H9 (cell line): Measurements from ENCODE around the gene MCAT. TPM values are rescaled to one million over a fixed set of nuclear protein-coding genes. Genes with fewer than 3 reads are reported as not detected.

Source experiments
- DNase-seq: peaks from one replicate; pipeline ENCODE4 v3.0.0-alpha.2; 2017
- H2AFZ ChIP-seq: one replicate; pipeline ENCODE4 v1.6.1; 2013; ENCODE audit warnings: mild to moderate bottlenecking, low read length, control low read depth, moderate library complexity
- H2AK5ac ChIP-seq: 2 replicates; pipeline ENCODE4 v1.6.1; 2013; ENCODE audit warnings: low read length, control low read depth, mixed read lengths; ENCODE audit not compliant: insufficient read length
- H2BK120ac ChIP-seq: one replicate; pipeline ENCODE4 v1.6.1; 2013; ENCODE audit warnings: low read depth, mild to moderate bottlenecking, low read length, control low read depth, inconsistent platforms; ENCODE audit not compliant: poor library complexity, severe bottlenecking
- H2BK12ac ChIP-seq: 2 replicates; pipeline ENCODE4 v1.6.1; 2013; ENCODE audit warnings: low read length, control low read depth, mixed read lengths, low read depth; ENCODE audit not compliant: insufficient read length
- H2BK15ac ChIP-seq: 2 replicates; pipeline ENCODE4 v1.6.1; 2013; ENCODE audit warnings: low read depth, low read length, control low read depth
- H2BK20ac ChIP-seq: one replicate; pipeline ENCODE4 v1.6.1; 2013; ENCODE audit warnings: low read depth, mild to moderate bottlenecking, low read length, control low read depth, inconsistent platforms; ENCODE audit not compliant: poor library complexity, severe bottlenecking
- H2BK5ac ChIP-seq: 2 replicates; pipeline ENCODE4 v1.6.1; 2013; ENCODE audit warnings: low read length, control low read depth, mixed read lengths; ENCODE audit not compliant: insufficient read length
- H3K14ac ChIP-seq: 2 replicates; pipeline ENCODE4 v1.6.1; 2013; ENCODE audit warnings: low read length, control low read depth; ENCODE audit not compliant: insufficient read depth
- H3K18ac ChIP-seq: 2 replicates; pipeline ENCODE4 v1.6.1; 2013; ENCODE audit warnings: low read depth, mild to moderate bottlenecking, mixed read lengths, low read length, control low read depth; ENCODE audit not compliant: insufficient read length
- H3K23ac ChIP-seq: 2 replicates; pipeline ENCODE4 v1.6.1; 2013; ENCODE audit warnings: low read length, control low read depth, mixed read lengths, low read depth; ENCODE audit not compliant: insufficient read length
- H3K23me2 ChIP-seq: 2 replicates; pipeline ENCODE4 v1.6.1; 2013; ENCODE audit warnings: low read depth, mild to moderate bottlenecking, mixed read lengths, low read length, control low read depth; ENCODE audit not compliant: insufficient read length, poor library complexity, severe bottlenecking
- H3K27ac ChIP-seq: 2 replicates; pipeline ENCODE4 v1.5.1; 2013; ENCODE audit warnings: low read length, control low read depth, mixed read lengths, low read depth; ENCODE audit not compliant: insufficient read length
- H3K27me3 ChIP-seq: 2 replicates; pipeline ENCODE4 v1.6.1; 2013; ENCODE audit warnings: low read length, control low read depth, inconsistent platforms; ENCODE audit not compliant: insufficient read depth
- H3K4ac ChIP-seq: 2 replicates; pipeline ENCODE4 v1.6.1; 2013; ENCODE audit warnings: low read depth, mild to moderate bottlenecking, control low read depth, inconsistent platforms, low read length, moderate library complexity
- H3K4me1 ChIP-seq: 2 replicates; pipeline ENCODE4 v1.6.1; 2013; ENCODE audit warnings: low read length, control low read depth, inconsistent platforms; ENCODE audit not compliant: insufficient read depth
- H3K4me2 ChIP-seq: 2 replicates; pipeline ENCODE4 v1.6.1; 2013; ENCODE audit warnings: low read length, control low read depth, mixed read lengths; ENCODE audit not compliant: insufficient read length, insufficient read depth
- H3K56ac ChIP-seq: 2 replicates; pipeline ENCODE4 v1.6.1; 2013; ENCODE audit warnings: low read depth, mild to moderate bottlenecking, mixed read lengths, low read length, control low read depth; ENCODE audit not compliant: insufficient read length
- H3K79me1 ChIP-seq: 2 replicates; pipeline ENCODE4 v1.6.1; 2013; ENCODE audit warnings: low read depth, mild to moderate bottlenecking, moderate library complexity, low read length, control low read depth, inconsistent platforms; ENCODE audit not compliant: insufficient read depth, poor library complexity, severe bottlenecking
- H3K79me2 ChIP-seq: 2 replicates; pipeline ENCODE4 v1.6.1; 2013; ENCODE audit warnings: low read length, control low read depth, inconsistent platforms; ENCODE audit not compliant: insufficient read depth
- H3K9ac ChIP-seq: 2 replicates; pipeline ENCODE4 v1.6.1; 2013; ENCODE audit warnings: low read length, control low read depth, mixed read lengths; ENCODE audit not compliant: insufficient read length; ENCODE audit errors: extremely low read depth
- H3K9me3 ChIP-seq: one replicate; pipeline ENCODE4 v1.6.1; 2013; ENCODE audit warnings: low read depth, low read length, inconsistent platforms; ENCODE audit not compliant: control insufficient read depth
- H3T11ph ChIP-seq: one replicate; pipeline ENCODE4 v1.6.1; 2013; ENCODE audit warnings: mild to moderate bottlenecking, low read length, control low read depth, inconsistent platforms
- H4K20me1 ChIP-seq: one replicate; pipeline ENCODE4 v1.6.1; 2013; ENCODE audit not compliant: control insufficient read depth, insufficient read length, insufficient read depth
- H4K5ac ChIP-seq: 2 replicates; pipeline ENCODE4 v1.6.1; 2013; ENCODE audit warnings: low read depth, mild to moderate bottlenecking, mixed read lengths, low read length, control low read depth; ENCODE audit not compliant: insufficient read length
- H4K8ac ChIP-seq: replicated peaks from 2 replicates; pipeline ENCODE4 v1.6.1; 2013; ENCODE audit warnings: low read length, control low read depth, mixed read lengths, low read depth; ENCODE audit not compliant: insufficient read length
- H4K91ac ChIP-seq: 2 replicates; pipeline ENCODE4 v1.6.1; 2013; ENCODE audit warnings: low read depth, mild to moderate bottlenecking, moderate library complexity, mixed read lengths, low read length, control low read depth; ENCODE audit not compliant: insufficient read length
- H3K27ac Mint-ChIP-seq, 3 experiments: 2 replicates in 2 of 3; 3 replicates in 1 of 3; pipeline ENCODE4 v1.8.0; 2020 to 2021; ENCODE audit warnings: mixed read lengths in 3 of 3, mild to moderate bottlenecking in 1 of 3, moderate library complexity in 1 of 3
- H3K27me3 Mint-ChIP-seq: 2 replicates; pipeline ENCODE4 v1.8.0; 2021; ENCODE audit warnings: low read depth, mild to moderate bottlenecking, moderate library complexity, mixed read lengths
- H3K36me3 Mint-ChIP-seq, 3 experiments: 2 replicates in 2 of 3; 3 replicates in 1 of 3; pipeline ENCODE4 v1.8.0; 2020 to 2021; ENCODE audit warnings: low read depth in 3 of 3, mixed read lengths in 3 of 3; ENCODE audit not compliant: insufficient read depth in 1 of 3
- H3K4me1 Mint-ChIP-seq, 2 experiments: 2 replicates each; pipeline ENCODE4 v1.8.0; 2020; ENCODE audit warnings: mixed read lengths in 2 of 2
- H3K4me3 Mint-ChIP-seq, 2 experiments: 2 replicates in 1 of 2; 3 replicates in 1 of 2; pipeline ENCODE4 v1.8.0; 2020 to 2021; ENCODE audit warnings: mild to moderate bottlenecking in 2 of 2, mixed read lengths in 2 of 2, moderate library complexity in 1 of 2
- H3K9me3 Mint-ChIP-seq, 2 experiments: 2 replicates in 1 of 2; 3 replicates in 1 of 2; pipeline ENCODE4 v1.8.0; 2020; ENCODE audit warnings: mild to moderate bottlenecking in 2 of 2, mixed read lengths in 2 of 2, moderate library complexity in 1 of 2
- CTCF ChIP-seq: fragments of 200-600 bp; sonication (generic); conservative IDR thresholded peaks from 3 replicates; pipeline ENCODE4 v1.8.0; 2021; ENCODE audit warnings: antibody characterized with exemption, mild to moderate bottlenecking
- WGBS: extraction: QIAGEN DNeasy Blood & Tissue Kit; methylation state at CpG from one replicate; pipeline ENCODE4 v1.1.7; 2013; ENCODE audit warnings: missing lambda C conversion rate, low lambda C conversion rate, mixed read lengths; ENCODE audit not compliant: insufficient read length; ENCODE audit errors: extremely low coverage; 5-methylcytosine and 5-hydroxymethylcytosine counted together
- total RNA-seq: library from RNA; stranded (reverse); gene quantifications from 2 replicates; pipeline ENCODE4 v1.2.1, GENCODE V29; 2021

The MCAT gene
- total RNA-seq, 1 experiment from 2014 or later = 20.3 TPM

DNA sequence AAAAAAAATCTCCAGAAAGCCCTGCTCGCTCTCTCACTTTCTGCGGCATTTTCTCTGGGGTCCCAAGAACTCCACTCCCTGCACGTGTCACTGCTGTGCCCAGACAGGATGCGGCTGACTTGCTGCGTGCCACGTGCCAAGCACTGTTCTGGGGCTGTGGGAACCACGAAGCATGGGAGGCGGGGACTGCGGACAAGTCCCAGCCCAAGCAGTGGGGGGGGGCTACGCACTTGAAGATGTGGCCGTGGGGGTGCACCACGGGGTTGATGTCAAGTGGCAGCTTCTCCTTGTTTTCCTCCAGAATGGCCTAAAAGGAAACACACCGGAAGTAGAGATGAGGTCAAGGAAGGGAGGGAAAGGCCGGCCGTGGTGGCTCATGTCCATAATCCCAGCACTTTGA is 32.9 kb upstream of the MCAT start:
- no peaks in the 10 kb centered on the region for H3K27me3 ChIP-seq
- H3K79me2 ChIP-seq = no peaks in the 10 kb centered on the region
- no peak overlapping the region for H3K14ac ChIP-seq
- no peak overlapping the region for H2BK12ac ChIP-seq
- Mint-ChIP-seq H3K4me1 (no peaks in the 10 kb centered on the region), H3K9me3 (no peaks in the 10 kb centered on the region), H3K4me3 (no peak overlapping the region), H3K27ac (no peak overlapping the region), H3K27me3 (no peaks in the 10 kb centered on the region), H3K36me3 (peaks cover 36 to 78% (median 69%) of the 10 kb centered on the region in 3 experiments)
- WGBS = no CpG with 5 or more reads among the region's 15 CpGs
- no peak for DNase-seq
- no peak overlapping the region for H3T11ph ChIP-seq
- no peaks in the 10 kb centered on the region for H3K9me3 ChIP-seq
- no peak overlapping the region for H2BK120ac ChIP-seq
- H2BK15ac ChIP-seq = no peak overlapping the region
- no peak overlapping the region for H4K8ac ChIP-seq
- H2BK5ac ChIP-seq = no peak overlapping the region
- no peaks in the 10 kb centered on the region for H4K20me1 ChIP-seq
- no peak overlapping the region for H2AK5ac ChIP-seq
- H3K56ac ChIP-seq = no peak overlapping the region
- no peaks in the 10 kb centered on the region for H3K79me1 ChIP-seq
- H3K18ac ChIP-seq = no peak overlapping the region
- H3K23me2 ChIP-seq = no peaks in the 10 kb centered on the region
- no peak overlapping the region for H4K5ac ChIP-seq
- no peak overlapping the region for H2BK20ac ChIP-seq
- TF ChIP-seq CTCF = no peak
- no peak overlapping the region for H3K9ac ChIP-seq
- H4K91ac ChIP-seq = no peak overlapping the region
- no peak overlapping the region for H2AFZ ChIP-seq
- H3K23ac ChIP-seq = no peak overlapping the region
- no peak overlapping the region for H3K4me2 ChIP-seq
- H3K4me1 ChIP-seq = no peaks in the 10 kb centered on the region
- H3K4ac ChIP-seq = no peak overlapping the region
- no peak overlapping the region for H3K27ac ChIP-seq
